Hepatocyte (in vitro differentiated cells): Measurements from ENCODE around the gene KIF13A. TPM values are rescaled to one million over a fixed set of nuclear protein-coding genes. Genes with fewer than 3 reads are reported as not detected.

Experiments used
- DNase-seq: peaks from one replicate; pipeline ENCODE4 v3.0.0-alpha.2; 2016; ENCODE audit warnings: low spot score
- H2AFZ ChIP-seq: fragments of 200-600 bp; sonication (generic); 2 replicates; pipeline ENCODE4 v1.6.0; 2016; ENCODE audit warnings: antibody characterized with exemption, mild to moderate bottlenecking
- H3K27ac ChIP-seq: fragments of 200-600 bp; sonication (generic); 2 replicates; pipeline ENCODE4 v1.5.1; 2016; ENCODE audit warnings: mild to moderate bottlenecking
- H3K27me3 ChIP-seq: fragments of 200-600 bp; sonication (generic); 2 replicates; pipeline ENCODE4 v1.6.1; 2016
- H3K36me3 ChIP-seq: fragments of 200-600 bp; sonication (generic); replicated peaks from 2 replicates; pipeline ENCODE4 v1.5.1; 2016; ENCODE audit warnings: low read depth; ENCODE audit not compliant: insufficient read depth
- H3K4me1 ChIP-seq: fragments of 200-600 bp; sonication (generic); 2 replicates; pipeline ENCODE4 v1.5.1; 2016; ENCODE audit warnings: mild to moderate bottlenecking, moderate library complexity; ENCODE audit not compliant: insufficient read depth
- H3K4me2 ChIP-seq: fragments of 200-600 bp; sonication (generic); 2 replicates; pipeline ENCODE4 v1.6.0; 2016
- H3K4me3 ChIP-seq: fragments of 200-600 bp; sonication (generic); 2 replicates; pipeline ENCODE4 v1.5.1; 2016; ENCODE audit warnings: mild to moderate bottlenecking
- H3K79me2 ChIP-seq: fragments of 200-600 bp; sonication (generic); 2 replicates; pipeline ENCODE4 v1.6.0; 2017; ENCODE audit warnings: mild to moderate bottlenecking
- H3K9me2 ChIP-seq: fragments of 200-600 bp; sonication (generic); replicated peaks from 2 replicates; pipeline ENCODE4 v1.6.0; 2017; ENCODE audit warnings: mild to moderate bottlenecking; ENCODE audit not compliant: insufficient read depth
- H3K9me3 ChIP-seq: fragments of 200-600 bp; sonication (generic); 2 replicates; pipeline ENCODE4 v1.5.1; 2016; ENCODE audit warnings: low read depth, mild to moderate bottlenecking
- H4K20me1 ChIP-seq: fragments of 200-600 bp; sonication (generic); 2 replicates; pipeline ENCODE4 v1.6.0; 2016; ENCODE audit warnings: mild to moderate bottlenecking; ENCODE audit not compliant: insufficient read depth, poor library complexity, severe bottlenecking
- EZH2 ChIP-seq: fragments of 200-600 bp; sonication (generic); IDR thresholded peaks from 2 replicates; pipeline ENCODE4 v1.6.1; 2016; ENCODE audit warnings: antibody characterized with exemption, mild to moderate bottlenecking, borderline replicate concordance
- EZH2phosphoT487 ChIP-seq: fragments of 200-600 bp; sonication (generic); IDR thresholded peaks from one replicate; pipeline ENCODE4 v1.6.1; 2018; ENCODE audit warnings: antibody characterized with exemption, mild to moderate bottlenecking, low read depth, moderate library complexity; ENCODE audit not compliant: unreplicated experiment, severe bottlenecking
- WGBS: methylation state at CpG from one replicate; pipeline ENCODE4 v1.1.6; 2016; ENCODE audit warnings: low lambda C conversion rate; ENCODE audit errors: missing lambda C conversion rate; 5-methylcytosine and 5-hydroxymethylcytosine counted together
- polyA plus RNA-seq: library from polyadenylated mRNA; unstranded; fragments of >200 nt; fragmentation: Nextera tagmentation; extraction: Ambion mirVana; gene quantifications from 2 replicates; pipeline ENCODE4 v1.2.1, GENCODE V29; 2016
- total RNA-seq: library from RNA; depleted of rRNA; stranded (reverse); fragments of >200 nt; gene quantifications from 2 replicates; pipeline ENCODE4 v1.2.3, GENCODE V29; 2014
- TF ChIP-seq, protein P1 (sequence below): fragments of 200-600 bp; sonication (generic); IDR thresholded peaks from 2 replicates; pipeline ENCODE4 v1.5.1; 2016; ENCODE audit warnings: antibody characterized with exemption, mild to moderate bottlenecking; ENCODE audit not compliant: poor library complexity

Gene KIF13A
- total and polyA plus RNA-seq, 2 experiments from 2014 or later: 13.0 to 27.9 TPM

DNA sequence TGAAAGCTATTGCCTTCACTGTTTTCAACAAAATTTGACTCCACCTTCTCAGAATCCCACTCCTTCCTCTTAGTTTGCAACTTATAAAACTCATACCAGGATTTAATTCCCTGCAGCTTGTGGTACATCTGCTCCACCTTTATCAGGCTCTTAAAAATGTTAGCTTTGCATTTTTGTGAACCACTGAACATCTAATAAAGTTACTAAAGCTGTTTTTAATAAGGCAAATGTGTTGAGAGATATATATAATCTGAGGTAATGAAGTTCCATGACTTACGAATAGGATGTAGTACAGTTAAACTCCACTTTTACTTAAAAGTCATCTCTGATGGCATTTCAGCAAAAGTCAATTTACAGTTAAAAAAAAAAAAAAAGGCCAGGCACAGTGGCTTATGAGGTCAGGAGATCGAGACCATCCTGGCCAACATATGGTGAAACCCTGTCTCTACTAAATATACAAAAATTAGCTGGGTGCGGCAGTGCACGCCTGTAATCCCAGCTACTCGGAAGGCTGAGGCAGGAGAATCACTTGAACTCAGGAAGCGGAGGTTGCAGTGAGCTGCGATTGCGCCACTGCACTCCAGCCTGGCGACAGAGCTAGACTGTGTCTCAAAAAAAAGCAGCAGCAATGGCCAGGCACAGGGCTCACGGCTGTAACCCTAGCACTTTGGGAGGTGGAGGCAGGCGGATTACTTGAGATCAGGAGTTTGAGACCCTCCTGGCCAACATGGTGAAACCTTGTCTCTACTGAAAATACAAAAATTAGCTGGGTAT is 106.2 kb downstream of the KIF13A start:
- Histone ChIP-seq H3K27me3 (no peaks in the 10 kb centered on the region), H2AFZ (no peak overlapping the region), H4K20me1 (no peaks in the 10 kb centered on the region), H3K27ac (no peak overlapping the region), H3K4me3 (no peak overlapping the region), H3K79me2 (peaks cover 9% of the 10 kb centered on the region), H3K36me3 (no peaks in the 10 kb centered on the region), H3K9me3 (no peaks in the 10 kb centered on the region), H3K4me1 (peaks cover 35% of the 10 kb centered on the region), H3K4me2 (no peak overlapping the region), H3K9me2 (no peaks in the 10 kb centered on the region)
- WGBS: 81% methylated on average over 11 of the region's 11 CpGs
- no peak for DNase-seq
- TF ChIP-seq EZH2phosphoT487 (no peak), EZH2 (no peak)
- TF ChIP-seq, protein P1, sequence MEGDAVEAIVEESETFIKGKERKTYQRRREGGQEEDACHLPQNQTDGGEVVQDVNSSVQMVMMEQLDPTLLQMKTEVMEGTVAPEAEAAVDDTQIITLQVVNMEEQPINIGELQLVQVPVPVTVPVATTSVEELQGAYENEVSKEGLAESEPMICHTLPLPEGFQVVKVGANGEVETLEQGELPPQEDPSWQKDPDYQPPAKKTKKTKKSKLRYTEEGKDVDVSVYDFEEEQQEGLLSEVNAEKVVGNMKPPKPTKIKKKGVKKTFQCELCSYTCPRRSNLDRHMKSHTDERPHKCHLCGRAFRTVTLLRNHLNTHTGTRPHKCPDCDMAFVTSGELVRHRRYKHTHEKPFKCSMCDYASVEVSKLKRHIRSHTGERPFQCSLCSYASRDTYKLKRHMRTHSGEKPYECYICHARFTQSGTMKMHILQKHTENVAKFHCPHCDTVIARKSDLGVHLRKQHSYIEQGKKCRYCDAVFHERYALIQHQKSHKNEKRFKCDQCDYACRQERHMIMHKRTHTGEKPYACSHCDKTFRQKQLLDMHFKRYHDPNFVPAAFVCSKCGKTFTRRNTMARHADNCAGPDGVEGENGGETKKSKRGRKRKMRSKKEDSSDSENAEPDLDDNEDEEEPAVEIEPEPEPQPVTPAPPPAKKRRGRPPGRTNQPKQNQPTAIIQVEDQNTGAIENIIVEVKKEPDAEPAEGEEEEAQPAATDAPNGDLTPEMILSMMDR: no peak

GRCh38 chr6:17879184-17879583 is 108.3 kb downstream of the KIF13A start:
- TF ChIP-seq, protein P1: no peak
- TF ChIP-seq EZH2 (no peak), EZH2phosphoT487 (no peak)
- no peak overlapping the region for H3K4me2 ChIP-seq
- no peak for DNase-seq
- 83% methylated on average over 2 of the region's 2 CpGs for WGBS
- no peaks in the 10 kb centered on the region for H4K20me1 ChIP-seq
- no peak overlapping the region for H3K4me3 ChIP-seq
- no peak overlapping the region for H3K27ac ChIP-seq
- H3K9me3 ChIP-seq: no peaks in the 10 kb centered on the region
- no peaks in the 10 kb centered on the region for H3K9me2 ChIP-seq
- no peaks in the 10 kb centered on the region for H3K27me3 ChIP-seq
- peaks cover 9% of the 10 kb centered on the region for H3K79me2 ChIP-seq
- H3K4me1 ChIP-seq: peaks cover 30% of the 10 kb centered on the region
- H3K36me3 ChIP-seq: no peaks in the 10 kb centered on the region
- H2AFZ ChIP-seq: no peak overlapping the region

DNA sequence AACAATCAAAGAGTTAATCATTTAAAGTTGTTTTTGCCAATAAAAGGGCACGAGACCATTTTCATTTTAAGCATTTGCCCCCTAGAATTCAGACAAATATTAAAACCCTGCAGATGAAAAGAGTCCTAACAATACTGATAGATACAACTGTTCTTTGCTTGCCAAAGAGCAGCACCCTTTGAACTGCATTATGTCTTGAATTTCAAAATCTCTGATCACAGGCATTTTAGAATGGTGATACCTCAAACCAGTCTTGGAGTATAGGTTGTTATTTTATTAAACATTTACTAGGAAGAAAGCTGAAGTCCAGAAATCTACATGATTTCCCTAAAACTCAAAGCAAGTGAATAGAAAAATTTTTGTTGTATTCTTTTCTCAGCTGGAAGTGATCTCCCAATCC is 108.7 kb downstream of the KIF13A start:
- TF ChIP-seq EZH2phosphoT487: no peak
- no peak for TF ChIP-seq EZH2
- TF ChIP-seq, protein P1: no peak
- Histone ChIP-seq H2AFZ (no peak overlapping the region), H3K9me3 (no peaks in the 10 kb centered on the region), H3K4me2 (no peak overlapping the region), H4K20me1 (no peaks in the 10 kb centered on the region), H3K9me2 (no peaks in the 10 kb centered on the region), H3K27me3 (no peaks in the 10 kb centered on the region), H3K4me3 (no peak overlapping the region), H3K27ac (no peak overlapping the region), H3K79me2 (peaks cover 9% of the 10 kb centered on the region), H3K4me1 (peaks cover 26% of the 10 kb centered on the region), H3K36me3 (no peaks in the 10 kb centered on the region)
- DNase-seq: no peak
- 71% methylated on average over 1 of the region's 1 CpG for WGBS
